ENCODE measurements around the gene SEC22C. TPM values are rescaled to one million over a fixed set of nuclear protein-coding genes. Genes with fewer than 3 reads are reported as not detected.

The SEC22C gene
- total and polyA plus RNA-seq, 2 donors (not counting 1 experiment from before 2014, with no cell fraction given) = 19.2 to 44.8 TPM

- no peak overlapping the region for H3K9ac ChIP-seq (ENCODE audit: low read length)
- intact Hi-C loops (cut with micrococcal nuclease) = loop anchor here (5.0 kb wide), 1 partner anchor 40 kb away; no protein-coding TSS in a partner anchor
- H4K20me1 ChIP-seq (ENCODE audit: control insufficient read depth, insufficient read depth, low read length, poor library complexity, severe bottlenecking) = peaks cover 80% of the 10 kb centered on the region
- peaks cover 2 to 18% of the 10 kb centered on the region in 2 donors for H3K4me1 ChIP-seq (ENCODE audit: control insufficient read depth in 2 of 2, insufficient read depth in 2 of 2, low read length in 2 of 2)
- Mint-ChIP-seq H3K9me3 (ENCODE audit: insufficient read depth) (no peaks in the 10 kb centered on the region), H3K27ac (no peak overlapping the region), H3K27me3 (no peaks in the 10 kb centered on the region), H3K4me1 (peaks cover 39% of the 10 kb centered on the region), H3K4me3 (no peak overlapping the region)
- ChIA-PET POLR2A (no interaction called here), CTCF (interaction anchor here (0.8 to 1.4 kb wide), 3 partner anchors 10 to 30 kb away, joined by 3 to 4 read pairs (median 3); partner anchors contain the start of gene SEC22C)
- no CpG with 5 or more reads among the region's 1 CpG for WGBS (ENCODE audit: insufficient coverage)
- DNase-seq = no peak
- H3K27me3 ChIP-seq (replicated peaks in 1 of 4; ENCODE audit: control extremely low read depth in 1 of 4, control insufficient read depth in 3 of 4, insufficient read depth in 4 of 4, low read length in 3 of 4) = no peaks in the 10 kb centered on the region
- H3K4me2 ChIP-seq (replicated peaks; ENCODE audit: low read depth, low read length, poor library complexity, severe bottlenecking) = peak overlapping the region; percentile 4
- no peak overlapping the region for H3K4me3 ChIP-seq (ENCODE audit: control extremely low read depth in 1 of 5, extremely low read depth in 1 of 5, insufficient read depth in 1 of 5, low read depth in 2 of 5, low read length in 4 of 5)
- TF ChIP-seq EZH2 (IDR thresholded peaks at IDR 0.05; ENCODE audit: borderline replicate concordance, insufficient read depth, low read depth, low read length, poor library complexity, severe bottlenecking) = no peak
- no peak for TF ChIP-seq CTCF (IDR thresholded peaks at IDR 0.05)
- ATAC-seq (ENCODE audit: low read depth) = no peak
- H3K79me2 ChIP-seq (ENCODE audit: control insufficient read depth, insufficient read depth, low read length) = peaks cover 99% of the 10 kb centered on the region
- H3K27ac ChIP-seq (ENCODE audit: low read length in 2 of 2) = no peak overlapping the region
- H3K36me3 ChIP-seq (replicated peaks in 1 of 2; ENCODE audit: control extremely low read depth in 1 of 2, control insufficient read depth in 1 of 2, extremely low read depth in 1 of 2, insufficient read depth in 2 of 2, low read length in 1 of 2) = peaks cover 7 to 14% of the 10 kb centered on the region in 2 experiments
- H3K9me3 ChIP-seq (ENCODE audit: control extremely low read depth in 1 of 3, control insufficient read depth in 2 of 3, insufficient read depth in 1 of 3, low read length in 2 of 3) = no peaks in the 10 kb centered on the region
- no peak overlapping the region for H2AFZ ChIP-seq (ENCODE audit: insufficient read depth, low read depth, low read length, poor library complexity, severe bottlenecking)
Observed at GRCh38 chr3:42612217-42612616, 30.4 kb upstream of the SEC22C start.

GRCh38 chr3:42610976-42611375 lies 29.2 kb upstream of the SEC22C start:
- H3K9me3 ChIP-seq (ENCODE audit: control extremely low read depth in 1 of 3, control insufficient read depth in 2 of 3, insufficient read depth in 1 of 3, low read length in 2 of 3) = no peaks in the 10 kb centered on the region
- peaks cover 100% of the 10 kb centered on the region for H3K79me2 ChIP-seq (ENCODE audit: control insufficient read depth, insufficient read depth, low read length)
- no peaks in the 10 kb centered on the region for H3K27me3 Mint-ChIP-seq
- ATAC-seq (ENCODE audit: low read depth) = no peak
- H3K36me3 ChIP-seq (replicated peaks in 1 of 2; ENCODE audit: control extremely low read depth in 1 of 2, control insufficient read depth in 1 of 2, extremely low read depth in 1 of 2, insufficient read depth in 2 of 2, low read length in 1 of 2) = peaks cover 7 to 14% of the 10 kb centered on the region in 2 experiments
- H4K20me1 ChIP-seq (ENCODE audit: control insufficient read depth, insufficient read depth, low read length, poor library complexity, severe bottlenecking) = peaks cover 81% of the 10 kb centered on the region
- H3K9me3 Mint-ChIP-seq (ENCODE audit: insufficient read depth) = no peaks in the 10 kb centered on the region
- H2AFZ ChIP-seq (ENCODE audit: insufficient read depth, low read depth, low read length, poor library complexity, severe bottlenecking) = no peak overlapping the region
- CTCF ChIA-PET = interaction anchor here (0.9 to 1.3 kb wide), 2 partner anchors 9 to 13 kb away, joined by 3 to 5 read pairs; no protein-coding TSS in a partner anchor
- H3K4me1 Mint-ChIP-seq = peaks cover 42% of the 10 kb centered on the region
- no peak overlapping the region for H3K4me3 ChIP-seq (ENCODE audit: control extremely low read depth in 1 of 5, extremely low read depth in 1 of 5, insufficient read depth in 1 of 5, low read depth in 2 of 5, low read length in 4 of 5)
- POLR2A ChIA-PET = interaction anchor here (1.0 kb wide), 1 partner anchor 9 kb away, joined by 3 read pairs; no protein-coding TSS in a partner anchor
- H3K27ac Mint-ChIP-seq = peak overlapping the region; percentile 27
- no peak overlapping the region for H3K4me2 ChIP-seq (replicated peaks; ENCODE audit: low read depth, low read length, poor library complexity, severe bottlenecking)
- TF ChIP-seq EZH2 (IDR thresholded peaks at IDR 0.05; ENCODE audit: borderline replicate concordance, insufficient read depth, low read depth, low read length, poor library complexity, severe bottlenecking) (no peak), CTCF (IDR thresholded peaks at IDR 0.05) (no peak)
- WGBS (ENCODE audit: insufficient coverage) = no CpG with 5 or more reads among the region's 1 CpG
- no peak for DNase-seq
- no peak overlapping the region for H3K9ac ChIP-seq (ENCODE audit: low read length)
- no peaks in the 10 kb centered on the region for H3K27me3 ChIP-seq (replicated peaks in 1 of 4; ENCODE audit: control extremely low read depth in 1 of 4, control insufficient read depth in 3 of 4, insufficient read depth in 4 of 4, low read length in 3 of 4)
- H3K4me3 Mint-ChIP-seq = no peak overlapping the region
- H3K4me1 ChIP-seq (ENCODE audit: control insufficient read depth in 2 of 2, insufficient read depth in 2 of 2, low read length in 2 of 2) = peaks cover 2 to 18% of the 10 kb centered on the region in 2 donors
- intact Hi-C loops (cut with micrococcal nuclease) = loop anchor here (5.0 kb wide), 1 partner anchor 39 kb away; no protein-coding TSS in a partner anchor
- H3K27ac ChIP-seq (ENCODE audit: low read length in 2 of 2) = peak overlapping the region in 1 of 2 donors; percentile 21

Data from B cell (primary cell).